Activated naive CD4-positive, alpha-beta T cell treated with anti-CD3 and anti-CD28 coated beads, Interleukin-2, amount 50 U/mL, for 24 hours (primary cell): Measurements from ENCODE around the gene PARD3B.

ENCODE experiments used
- H3K27ac Mint-ChIP-seq: one replicate; pipeline ENCODE4 v1.8.0; 2021; ENCODE audit warnings: mild to moderate bottlenecking, mixed read lengths
- H3K27me3 Mint-ChIP-seq: one replicate; pipeline ENCODE4 v1.8.0; 2021; ENCODE audit warnings: mixed read lengths
- H3K36me3 Mint-ChIP-seq: one replicate; pipeline ENCODE4 v1.8.0; 2021; ENCODE audit warnings: mixed read lengths
- H3K4me1 Mint-ChIP-seq: one replicate; pipeline ENCODE4 v1.8.0; 2021; ENCODE audit warnings: mixed read lengths
- H3K4me3 Mint-ChIP-seq: one replicate; pipeline ENCODE4 v1.8.0; 2021; ENCODE audit warnings: mild to moderate bottlenecking, mixed read lengths
- H3K9me3 Mint-ChIP-seq: one replicate; pipeline ENCODE4 v1.8.0; 2021; ENCODE audit warnings: mixed read lengths

PARD3B gene

GRCh38 chr2:204825681-204826080 is 280.4 kb downstream of the PARD3B start:
- peaks cover 5% of the 10 kb centered on the region for H3K9me3 Mint-ChIP-seq
- peaks cover 3% of the 10 kb centered on the region for H3K27me3 Mint-ChIP-seq
- no peaks in the 10 kb centered on the region for H3K4me1 Mint-ChIP-seq
- peaks cover 4% of the 10 kb centered on the region for H3K36me3 Mint-ChIP-seq
- no peak overlapping the region for H3K4me3 Mint-ChIP-seq
- H3K27ac Mint-ChIP-seq, result no peak overlapping the region

GRCh38 chr2:204827701-204828590 is 282.7 kb downstream of the PARD3B start:
- Mint-ChIP-seq H3K27ac (no peak overlapping the region), H3K27me3 (no peaks in the 10 kb centered on the region), H3K36me3 (no peaks in the 10 kb centered on the region)

GRCh38 chr2:204834716-204835384 is 289.6 kb downstream of the PARD3B start:
- no peaks in the 10 kb centered on the region for H3K27me3 Mint-ChIP-seq
- H3K36me3 Mint-ChIP-seq, result no peaks in the 10 kb centered on the region
- no peaks in the 10 kb centered on the region for H3K4me1 Mint-ChIP-seq
- no peak overlapping the region for H3K27ac Mint-ChIP-seq
- no peak overlapping the region for H3K4me3 Mint-ChIP-seq
- peaks cover 6% of the 10 kb centered on the region for H3K9me3 Mint-ChIP-seq

More at GRCh38 chr2:204827701-204828590, 282.7 kb downstream of the PARD3B start:
- no peaks in the 10 kb centered on the region for H3K9me3 Mint-ChIP-seq
- no peaks in the 10 kb centered on the region for H3K4me1 Mint-ChIP-seq
- H3K4me3 Mint-ChIP-seq, result no peak overlapping the region

- Mint-ChIP-seq H3K27me3 (no peaks in the 10 kb centered on the region), H3K9me3 (peaks cover 6% of the 10 kb centered on the region), H3K27ac (no peak overlapping the region), H3K4me3 (no peak overlapping the region), H3K36me3 (no peaks in the 10 kb centered on the region), H3K4me1 (no peaks in the 10 kb centered on the region)
Measured at GRCh38 chr2:204835786-204836185, 290.5 kb downstream of the PARD3B start.

GRCh38 chr2:204840504-204840903 is 295.2 kb downstream of the PARD3B start:
- peaks cover 4% of the 10 kb centered on the region for H3K4me1 Mint-ChIP-seq
- H3K9me3 Mint-ChIP-seq, result no peaks in the 10 kb centered on the region
- H3K36me3 Mint-ChIP-seq, result no peaks in the 10 kb centered on the region
- no peak overlapping the region for H3K4me3 Mint-ChIP-seq
- no peak overlapping the region for H3K27ac Mint-ChIP-seq
- no peaks in the 10 kb centered on the region for H3K27me3 Mint-ChIP-seq

GRCh38 chr2:204842068-204842467 is 296.8 kb downstream of the PARD3B start:
- no peaks in the 10 kb centered on the region for H3K9me3 Mint-ChIP-seq
- H3K36me3 Mint-ChIP-seq, result no peaks in the 10 kb centered on the region
- no peak overlapping the region for H3K27ac Mint-ChIP-seq
- H3K27me3 Mint-ChIP-seq, result no peaks in the 10 kb centered on the region
- no peak overlapping the region for H3K4me3 Mint-ChIP-seq
- H3K4me1 Mint-ChIP-seq, result peaks cover 4% of the 10 kb centered on the region

- Mint-ChIP-seq H3K27me3 (no peaks in the 10 kb centered on the region), H3K36me3 (no peaks in the 10 kb centered on the region), H3K9me3 (no peaks in the 10 kb centered on the region), H3K27ac (no peak overlapping the region), H3K4me3 (no peak overlapping the region), H3K4me1 (peaks cover 4% of the 10 kb centered on the region)
Measured at GRCh38 chr2:204842661-204843485, 297.6 kb downstream of the PARD3B start.

GRCh38 chr2:204846471-204846870 is 301.2 kb downstream of the PARD3B start:
- Mint-ChIP-seq H3K36me3 (no peaks in the 10 kb centered on the region), H3K9me3 (no peaks in the 10 kb centered on the region), H3K4me3 (no peak overlapping the region), H3K27ac (no peak overlapping the region), H3K4me1 (peaks cover 4% of the 10 kb centered on the region), H3K27me3 (no peaks in the 10 kb centered on the region)

GRCh38 chr2:204849892-204850291 is 304.6 kb downstream of the PARD3B start:
- Mint-ChIP-seq H3K4me1 (no peaks in the 10 kb centered on the region), H3K9me3 (no peaks in the 10 kb centered on the region), H3K27me3 (no peaks in the 10 kb centered on the region), H3K4me3 (no peak overlapping the region), H3K36me3 (no peaks in the 10 kb centered on the region), H3K27ac (no peak overlapping the region)

- H3K4me1 Mint-ChIP-seq, result no peaks in the 10 kb centered on the region
- H3K4me3 Mint-ChIP-seq, result no peak overlapping the region
- no peak overlapping the region for H3K27ac Mint-ChIP-seq
- H3K27me3 Mint-ChIP-seq, result no peaks in the 10 kb centered on the region
- H3K36me3 Mint-ChIP-seq, result peaks cover 1% of the 10 kb centered on the region
- peaks cover 2% of the 10 kb centered on the region for H3K9me3 Mint-ChIP-seq
Measured at GRCh38 chr2:204850581-204850980, 305.3 kb downstream of the PARD3B start.

GRCh38 chr2:204853905-204854304 is 308.6 kb downstream of the PARD3B start:
- Mint-ChIP-seq H3K4me3 (no peak overlapping the region), H3K27ac (no peak overlapping the region), H3K36me3 (peaks cover 4% of the 10 kb centered on the region), H3K27me3 (no peaks in the 10 kb centered on the region), H3K4me1 (no peaks in the 10 kb centered on the region), H3K9me3 (peaks cover 7% of the 10 kb centered on the region)

- Mint-ChIP-seq H3K27me3 (no peaks in the 10 kb centered on the region), H3K36me3 (peaks cover 4% of the 10 kb centered on the region), H3K4me1 (no peaks in the 10 kb centered on the region), H3K9me3 (peaks cover 18% of the 10 kb centered on the region), H3K27ac (no peak overlapping the region), H3K4me3 (no peak overlapping the region)
Measured at GRCh38 chr2:204860274-204860673, 315.0 kb downstream of the PARD3B start.

- Mint-ChIP-seq H3K27me3 (no peaks in the 10 kb centered on the region), H3K27ac (no peak overlapping the region), H3K36me3 (no peaks in the 10 kb centered on the region), H3K4me3 (no peak overlapping the region), H3K4me1 (no peaks in the 10 kb centered on the region), H3K9me3 (peaks cover 11% of the 10 kb centered on the region)
Measured at GRCh38 chr2:204862809-204863208, 317.5 kb downstream of the PARD3B start.

GRCh38 chr2:204863336-204863735 is 318.1 kb downstream of the PARD3B start:
- Mint-ChIP-seq H3K4me3 (no peak overlapping the region), H3K9me3 (peaks cover 11% of the 10 kb centered on the region), H3K27me3 (no peaks in the 10 kb centered on the region), H3K27ac (no peak overlapping the region), H3K36me3 (no peaks in the 10 kb centered on the region), H3K4me1 (no peaks in the 10 kb centered on the region)

- H3K4me3 Mint-ChIP-seq, result no peak overlapping the region
- no peak overlapping the region for H3K27ac Mint-ChIP-seq
- H3K27me3 Mint-ChIP-seq, result no peaks in the 10 kb centered on the region
- peaks cover 34% of the 10 kb centered on the region for H3K4me1 Mint-ChIP-seq
- peaks cover 4% of the 10 kb centered on the region for H3K36me3 Mint-ChIP-seq
- H3K9me3 Mint-ChIP-seq, result peaks cover 8% of the 10 kb centered on the region
Measured at GRCh38 chr2:204869132-204869823, 324.0 kb downstream of the PARD3B start.
